OCI-LY3 (cell line): ENCODE measurements around the gene DNM3.

Experiments used
- EZH2phosphoT487 ChIP-seq: fragments of 200-600 bp; shearing (Covaris generic); IDR thresholded peaks from 2 replicates; pipeline ENCODE4 v1.6.1; 2018; ENCODE audit warnings: antibody characterized with exemption, mixed run types, low read depth
- TF ChIP-seq, protein P1 (sequence below): fragments of 200-600, 300-600 bp; sonication (generic); IDR thresholded peaks from 2 replicates; pipeline ENCODE4 v1.5.1; 2014; ENCODE audit warnings: antibody characterized with exemption, low read length, low read depth

DNA sequence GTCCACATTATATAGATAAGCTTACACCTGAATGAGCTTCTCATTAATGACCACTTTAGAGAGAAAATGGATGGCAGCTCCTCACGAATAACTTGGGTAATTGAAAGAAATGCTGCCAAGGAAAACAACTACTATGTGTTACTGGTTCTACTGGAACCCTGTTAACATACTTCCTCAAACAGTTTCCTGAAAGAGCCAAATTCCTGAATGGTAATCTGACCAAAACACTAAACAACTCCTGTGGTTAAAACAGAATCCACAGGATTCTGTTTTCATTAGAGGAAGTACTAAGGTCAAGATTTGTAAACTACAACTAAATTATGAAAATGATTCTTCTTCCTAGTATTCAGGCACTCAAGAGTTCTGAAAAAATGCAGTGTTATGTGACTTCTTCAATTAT, 107.2 kb downstream of the DNM3 start:
- TF ChIP-seq, protein P1, sequence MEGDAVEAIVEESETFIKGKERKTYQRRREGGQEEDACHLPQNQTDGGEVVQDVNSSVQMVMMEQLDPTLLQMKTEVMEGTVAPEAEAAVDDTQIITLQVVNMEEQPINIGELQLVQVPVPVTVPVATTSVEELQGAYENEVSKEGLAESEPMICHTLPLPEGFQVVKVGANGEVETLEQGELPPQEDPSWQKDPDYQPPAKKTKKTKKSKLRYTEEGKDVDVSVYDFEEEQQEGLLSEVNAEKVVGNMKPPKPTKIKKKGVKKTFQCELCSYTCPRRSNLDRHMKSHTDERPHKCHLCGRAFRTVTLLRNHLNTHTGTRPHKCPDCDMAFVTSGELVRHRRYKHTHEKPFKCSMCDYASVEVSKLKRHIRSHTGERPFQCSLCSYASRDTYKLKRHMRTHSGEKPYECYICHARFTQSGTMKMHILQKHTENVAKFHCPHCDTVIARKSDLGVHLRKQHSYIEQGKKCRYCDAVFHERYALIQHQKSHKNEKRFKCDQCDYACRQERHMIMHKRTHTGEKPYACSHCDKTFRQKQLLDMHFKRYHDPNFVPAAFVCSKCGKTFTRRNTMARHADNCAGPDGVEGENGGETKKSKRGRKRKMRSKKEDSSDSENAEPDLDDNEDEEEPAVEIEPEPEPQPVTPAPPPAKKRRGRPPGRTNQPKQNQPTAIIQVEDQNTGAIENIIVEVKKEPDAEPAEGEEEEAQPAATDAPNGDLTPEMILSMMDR: no peak
- TF ChIP-seq EZH2phosphoT487: no peak
